Activated CD8-positive, alpha-beta T cell treated with anti-CD3 and anti-CD28 coated beads for 36 hours (primary cell): ENCODE results near the gene AGK. TPM values are rescaled to one million over a fixed set of nuclear protein-coding genes. Genes with fewer than 3 reads are reported as not detected.
A peak's percentile ranks its signal among the peaks of the same experiment; 100 is the strongest.

ENCODE experiments used
- ATAC-seq: fragments of 200-7000 bp; cut with Tn5 transposase; one replicate; pipeline ENCODE4 v1.10.0; 2021; ENCODE audit warnings: mild to moderate bottlenecking, moderate library complexity
- CTCF ChIA-PET: fragments of 350-600 bp; sonication (Branson Sonifier 250); formaldehyde crosslinking; loops from one replicate; lab custom pipeline; 2021; ENCODE audit warnings: antibody characterized with exemption; lab: Charles Lee
- POLR2A ChIA-PET: fragments of 350-600 bp; sonication (Branson Sonifier 250); formaldehyde crosslinking; loops from one replicate; lab custom pipeline; 2021; ENCODE audit warnings: antibody characterized with exemption; lab: Charles Lee
- DNase-seq: peaks from one replicate; pipeline ENCODE4 v3.0.0-alpha.2; 2020
- H3K27ac Mint-ChIP-seq: one replicate; pipeline ENCODE4 v1.8.0; 2021; ENCODE audit warnings: mild to moderate bottlenecking, mixed read lengths
- H3K27me3 Mint-ChIP-seq: one replicate; pipeline ENCODE4 v1.8.0; 2021; ENCODE audit warnings: mixed read lengths
- H3K36me3 Mint-ChIP-seq: one replicate; pipeline ENCODE4 v1.8.0; 2021; ENCODE audit warnings: low read depth, mixed read lengths
- H3K4me1 Mint-ChIP-seq: one replicate; pipeline ENCODE4 v1.8.0; 2021; ENCODE audit warnings: low read depth, mixed read lengths
- H3K4me3 Mint-ChIP-seq: one replicate; pipeline ENCODE4 v1.8.0; 2021; ENCODE audit warnings: mild to moderate bottlenecking, moderate library complexity, mixed read lengths
- H3K9me3 Mint-ChIP-seq: one replicate; pipeline ENCODE4 v1.8.0; 2021; ENCODE audit warnings: mixed read lengths
- intact Hi-C: fragments of 100-400 bp; cut with micrococcal nuclease; formaldehyde crosslinking; loops from one replicate; pipeline ENCODE4 v1.10.0; 2022
- total RNA-seq, 2 experiments: library from RNA; stranded (reverse); gene quantifications; one replicate each; pipeline ENCODE4 v1.2.3, GENCODE V29; 2021
- TF ChIP-seq, protein P1 (sequence below): fragments of 200-600 bp; IDR thresholded peaks from one replicate; pipeline ENCODE4 v1.8.0; 2022; ENCODE audit warnings: antibody characterized with exemption, mild to moderate bottlenecking

Gene AGK
- total RNA-seq, 2 experiments from 2014 or later = 70.1 to 73.7 TPM

- H3K27ac Mint-ChIP-seq = peak overlapping the region; percentile 84
- ATAC-seq (peak; percentile 89), DNase-seq (peak; percentile 32)
- H3K9me3 Mint-ChIP-seq = peaks cover 12% of the 10 kb centered on the region
- no peaks in the 10 kb centered on the region for H3K27me3 Mint-ChIP-seq
- H3K4me3 Mint-ChIP-seq = peak overlapping the region; percentile 28
- intact Hi-C loops = loop anchor here (2.0 kb wide), 1 partner anchor 26 kb away; no protein-coding TSS in a partner anchor
- peaks cover 78% of the 10 kb centered on the region for H3K4me1 Mint-ChIP-seq
- TF ChIP-seq, protein P1, sequence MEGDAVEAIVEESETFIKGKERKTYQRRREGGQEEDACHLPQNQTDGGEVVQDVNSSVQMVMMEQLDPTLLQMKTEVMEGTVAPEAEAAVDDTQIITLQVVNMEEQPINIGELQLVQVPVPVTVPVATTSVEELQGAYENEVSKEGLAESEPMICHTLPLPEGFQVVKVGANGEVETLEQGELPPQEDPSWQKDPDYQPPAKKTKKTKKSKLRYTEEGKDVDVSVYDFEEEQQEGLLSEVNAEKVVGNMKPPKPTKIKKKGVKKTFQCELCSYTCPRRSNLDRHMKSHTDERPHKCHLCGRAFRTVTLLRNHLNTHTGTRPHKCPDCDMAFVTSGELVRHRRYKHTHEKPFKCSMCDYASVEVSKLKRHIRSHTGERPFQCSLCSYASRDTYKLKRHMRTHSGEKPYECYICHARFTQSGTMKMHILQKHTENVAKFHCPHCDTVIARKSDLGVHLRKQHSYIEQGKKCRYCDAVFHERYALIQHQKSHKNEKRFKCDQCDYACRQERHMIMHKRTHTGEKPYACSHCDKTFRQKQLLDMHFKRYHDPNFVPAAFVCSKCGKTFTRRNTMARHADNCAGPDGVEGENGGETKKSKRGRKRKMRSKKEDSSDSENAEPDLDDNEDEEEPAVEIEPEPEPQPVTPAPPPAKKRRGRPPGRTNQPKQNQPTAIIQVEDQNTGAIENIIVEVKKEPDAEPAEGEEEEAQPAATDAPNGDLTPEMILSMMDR = no peak
- ChIA-PET CTCF (interaction anchor here (1.0 kb wide), 1 partner anchor 179 kb away, joined by 4 read pairs; the partner anchor contains the start of gene SSBP1), POLR2A (interaction anchor here (1.1 to 3.3 kb wide), 3 partner anchors 8 to 27 kb away, joined by 3 to 13 read pairs (median 4); no protein-coding TSS in a partner anchor)
- H3K36me3 Mint-ChIP-seq = peaks cover 90% of the 10 kb centered on the region
Measured at GRCh38 chr7:141558544-141559183, 7.5 kb downstream of the AGK start.

GRCh38 chr7:141559961-141560360 is 8.8 kb downstream of the AGK start:
- Mint-ChIP-seq H3K27me3 (no peaks in the 10 kb centered on the region), H3K27ac (peak overlapping the region; percentile 63), H3K36me3 (peaks cover 97% of the 10 kb centered on the region), H3K9me3 (peaks cover 17% of the 10 kb centered on the region), H3K4me1 (peaks cover 85% of the 10 kb centered on the region), H3K4me3 (no peak overlapping the region)
- TF ChIP-seq, protein P1 = no peak
- POLR2A ChIA-PET = interaction anchor here (1.0 to 3.3 kb wide), 2 partner anchors 9 to 26 kb away, joined by 4 to 13 read pairs; partner anchors contain the start of gene AGK
- CTCF ChIA-PET = no interaction called here
- DNase-seq (no peak), ATAC-seq (no peak)
- intact Hi-C loops = loop anchor here (2.0 kb wide), 1 partner anchor 25 kb away; no protein-coding TSS in a partner anchor

DNA sequence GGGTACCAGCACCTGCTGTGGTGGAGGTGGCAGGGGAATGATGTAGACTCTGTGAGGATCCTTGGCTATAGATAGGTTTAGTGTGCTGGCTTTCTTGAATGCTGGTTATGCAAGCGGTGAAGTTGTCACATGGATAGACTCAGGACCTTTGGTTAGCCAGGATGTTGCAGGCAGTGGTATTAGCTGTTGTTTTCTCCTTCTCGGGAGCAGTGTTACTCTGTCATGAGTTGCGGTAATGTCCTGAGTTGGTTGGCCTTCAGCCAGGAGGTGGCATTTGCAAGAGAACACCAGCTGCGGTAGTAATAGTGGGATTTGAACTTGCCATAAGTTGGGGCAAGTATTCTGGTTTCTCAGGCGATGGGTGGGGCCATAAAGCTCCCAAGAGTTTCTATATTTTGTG is 10.8 kb downstream of the AGK start:
- no peak overlapping the region for H3K4me3 Mint-ChIP-seq
- DNase-seq = no peak
- ATAC-seq = no peak
- peaks cover 17% of the 10 kb centered on the region for H3K9me3 Mint-ChIP-seq
- H3K27ac Mint-ChIP-seq = peak overlapping the region; percentile 43
- peaks cover 85% of the 10 kb centered on the region for H3K4me1 Mint-ChIP-seq
- H3K27me3 Mint-ChIP-seq = no peaks in the 10 kb centered on the region
- ChIA-PET POLR2A (interaction anchor here (2.1 to 2.7 kb wide), 2 partner anchors 10 to 11 kb away, joined by 6 to 15 read pairs; partner anchors contain the start of gene AGK), CTCF (no interaction called here)
- TF ChIP-seq, protein P1 = no peak
- intact Hi-C loops = no loop called here
- H3K36me3 Mint-ChIP-seq = peaks cover 97% of the 10 kb centered on the region

- ChIA-PET CTCF (no interaction called here), POLR2A (interaction anchor here (1.0 to 2.7 kb wide), 3 partner anchors 10 to 31 kb away, joined by 3 to 15 read pairs (median 6); partner anchors contain the start of gene AGK)
- DNase-seq (no peak), ATAC-seq (no peak)
- Mint-ChIP-seq H3K4me1 (peaks cover 80% of the 10 kb centered on the region), H3K4me3 (no peak overlapping the region), H3K27me3 (no peaks in the 10 kb centered on the region), H3K27ac (peak overlapping the region; percentile 43), H3K9me3 (peaks cover 17% of the 10 kb centered on the region), H3K36me3 (peaks cover 95% of the 10 kb centered on the region)
- TF ChIP-seq, protein P1 = no peak
- intact Hi-C loops = no loop called here
Measured at GRCh38 chr7:141562543-141562942, 11.3 kb downstream of the AGK start.

GRCh38 chr7:141562972-141563371 is 11.8 kb downstream of the AGK start:
- Mint-ChIP-seq H3K4me3 (no peak overlapping the region), H3K27ac (peak overlapping the region; percentile 88), H3K9me3 (peaks cover 14% of the 10 kb centered on the region), H3K4me1 (peaks cover 76% of the 10 kb centered on the region), H3K36me3 (peaks cover 95% of the 10 kb centered on the region), H3K27me3 (no peaks in the 10 kb centered on the region)
- DNase-seq = no peak
- CTCF ChIA-PET = no interaction called here
- intact Hi-C loops = no loop called here
- POLR2A ChIA-PET = interaction anchor here (1.0 to 2.7 kb wide), 3 partner anchors 10 to 31 kb away, joined by 3 to 15 read pairs (median 6); partner anchors contain the start of gene AGK
- no peak for ATAC-seq
- TF ChIP-seq, protein P1 = no peak
